Activated B cell treated with CpG ODN at 0.5 μM for 24 hours (primary cell): ENCODE measurements around the gene GOLGA8S. TPM values are rescaled to one million over a fixed set of nuclear protein-coding genes. Genes with fewer than 3 reads are reported as not detected.
"Not testable (repeated sequence)": the region's sequence is repeated elsewhere in the genome, so short reads cannot be mapped to it uniquely, and the experiment has no call there.

ENCODE experiments used
- ATAC-seq: fragments of 200-7000 bp; cut with Tn5 transposase; one replicate; pipeline ENCODE4 v1.10.0; 2021; ENCODE audit warnings: low read depth, mild to moderate bottlenecking, moderate library complexity
- CTCF ChIA-PET: fragments of 350-600 bp; sonication (Branson Sonifier 250); formaldehyde crosslinking; loops from one replicate; lab custom pipeline; 2021; ENCODE audit warnings: antibody characterized with exemption; lab: Charles Lee
- POLR2A ChIA-PET: fragments of 350-600 bp; sonication (Branson Sonifier 250); formaldehyde crosslinking; loops from one replicate; lab custom pipeline; 2021; ENCODE audit warnings: antibody characterized with exemption; lab: Charles Lee
- DNase-seq: peaks from one replicate; pipeline ENCODE4 v3.0.0; 2022
- H3K27ac Mint-ChIP-seq: one replicate; pipeline ENCODE4 v1.8.0; 2020; ENCODE audit warnings: mixed read lengths
- H3K27me3 Mint-ChIP-seq: one replicate; pipeline ENCODE4 v1.8.0; 2021; ENCODE audit warnings: mixed read lengths
- H3K36me3 Mint-ChIP-seq: one replicate; pipeline ENCODE4 v1.8.0; 2021; ENCODE audit warnings: low read depth, mixed read lengths
- H3K4me1 Mint-ChIP-seq: one replicate; pipeline ENCODE4 v1.8.0; 2021; ENCODE audit warnings: mixed read lengths
- H3K4me3 Mint-ChIP-seq: one replicate; pipeline ENCODE4 v1.8.0; 2020; ENCODE audit warnings: mild to moderate bottlenecking, mixed read lengths
- H3K9me3 Mint-ChIP-seq: one replicate; pipeline ENCODE4 v1.8.0; 2020; ENCODE audit warnings: mixed read lengths
- intact Hi-C: fragments of 100-400 bp; cut with micrococcal nuclease; formaldehyde crosslinking; loops from one replicate; pipeline ENCODE4 v1.15.1; 2024
- total RNA-seq: library from RNA; stranded (reverse); gene quantifications from 2 replicates; pipeline ENCODE4 v1.2.3, GENCODE V29; 2022
- TF ChIP-seq, protein P1 (sequence below): fragments of 200-600 bp; IDR thresholded peaks from one replicate; pipeline ENCODE4 v1.8.0; 2022; ENCODE audit warnings: antibody characterized with exemption, mild to moderate bottlenecking

Gene GOLGA8S, protein sequence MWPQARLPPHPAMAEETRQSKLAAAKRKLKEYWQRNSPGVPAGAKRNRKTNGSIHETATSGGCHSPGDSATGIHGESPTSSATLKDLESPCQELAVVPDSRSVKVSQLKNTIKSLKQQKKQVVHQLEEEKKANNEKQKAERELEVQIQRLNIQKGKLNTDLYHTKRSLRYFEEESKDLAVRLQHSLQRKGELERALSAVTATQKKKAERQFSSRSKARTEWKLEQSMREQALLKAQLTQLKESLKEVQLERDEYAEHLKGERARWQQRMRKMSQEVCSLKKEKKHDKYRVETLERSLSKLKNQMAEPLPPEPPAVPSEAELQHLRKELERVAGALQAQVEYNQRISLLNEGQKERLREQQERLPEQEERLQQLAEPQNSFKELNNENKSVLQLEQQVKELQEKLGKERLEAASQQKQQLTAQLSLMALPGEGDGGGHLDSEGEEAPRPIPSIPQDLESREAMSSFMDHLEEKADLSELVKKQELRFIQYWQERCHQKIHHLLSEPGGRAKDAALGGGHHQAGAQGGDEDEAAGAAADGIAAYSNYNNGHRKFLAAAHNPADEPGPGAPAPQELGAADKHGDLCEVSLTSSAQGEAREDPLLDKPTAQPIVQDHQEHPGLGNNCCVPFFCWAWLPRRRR
- total RNA-seq = 0.09 and 0.10 TPM in 2 replicates

DNA sequence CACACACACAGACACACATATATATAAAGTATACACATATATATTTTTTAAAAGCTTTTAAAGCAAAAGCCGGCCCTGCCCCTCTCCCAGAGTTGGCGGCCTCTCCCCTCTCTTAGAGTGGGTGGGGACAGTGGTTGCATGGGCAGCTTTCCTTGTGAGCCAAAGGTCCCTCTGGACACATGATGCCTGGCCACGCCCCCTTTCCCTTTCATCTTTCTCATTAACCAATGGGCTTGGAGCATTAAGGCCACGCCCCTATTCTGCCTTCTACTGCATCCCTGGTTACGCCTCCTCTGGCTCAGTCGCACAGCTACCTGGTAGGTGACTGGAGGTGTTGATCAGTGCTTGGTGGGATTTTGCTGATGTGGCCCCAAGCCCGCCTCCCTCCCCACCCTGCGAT, at the start of gene GOLGA8S:
TSS of gene GOLGA8S (plus strand) at position 301 of the 400 bp plus-strand sequence. CDS start at position 363, 62 bp downstream.
- H3K4me1 Mint-ChIP-seq, H3K27me3 Mint-ChIP-seq, H3K9me3 Mint-ChIP-seq, H3K27ac Mint-ChIP-seq, DNase-seq, H3K4me3 Mint-ChIP-seq, ATAC-seq, POLR2A ChIA-PET, intact Hi-C loops, H3K36me3 Mint-ChIP-seq, CTCF ChIA-PET: not testable (repeated sequence)

DNA sequence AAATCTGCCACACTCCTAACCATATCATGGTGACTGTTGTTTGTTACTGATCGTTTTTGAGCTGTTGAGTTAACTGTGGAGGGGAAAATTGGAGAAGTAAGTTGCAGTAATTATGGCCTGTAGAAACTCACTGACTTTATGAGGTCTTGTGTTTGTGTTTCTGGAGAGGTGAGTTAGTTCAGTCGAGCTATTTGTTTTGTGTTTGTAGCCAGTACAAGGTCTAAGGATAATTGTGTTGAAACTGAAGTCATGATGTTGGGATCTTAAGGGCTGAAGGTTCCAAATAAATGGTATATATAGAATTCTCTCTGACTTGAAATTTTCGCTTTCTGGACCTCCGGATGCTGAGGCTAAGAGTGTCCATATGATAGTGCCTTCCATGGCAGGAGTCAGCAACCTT, 49.7 kb upstream of the GOLGA8S start:
- peak overlapping the region; percentile 84 for H3K4me3 Mint-ChIP-seq
- H3K9me3 Mint-ChIP-seq, intact Hi-C loops, H3K27ac Mint-ChIP-seq, H3K27me3 Mint-ChIP-seq, DNase-seq, CTCF ChIA-PET, POLR2A ChIA-PET, ATAC-seq: not testable (repeated sequence)
- H3K4me1 Mint-ChIP-seq = peaks cover 18% of the 10 kb centered on the region
- H3K36me3 Mint-ChIP-seq = peaks cover 24% of the 10 kb centered on the region

DNA sequence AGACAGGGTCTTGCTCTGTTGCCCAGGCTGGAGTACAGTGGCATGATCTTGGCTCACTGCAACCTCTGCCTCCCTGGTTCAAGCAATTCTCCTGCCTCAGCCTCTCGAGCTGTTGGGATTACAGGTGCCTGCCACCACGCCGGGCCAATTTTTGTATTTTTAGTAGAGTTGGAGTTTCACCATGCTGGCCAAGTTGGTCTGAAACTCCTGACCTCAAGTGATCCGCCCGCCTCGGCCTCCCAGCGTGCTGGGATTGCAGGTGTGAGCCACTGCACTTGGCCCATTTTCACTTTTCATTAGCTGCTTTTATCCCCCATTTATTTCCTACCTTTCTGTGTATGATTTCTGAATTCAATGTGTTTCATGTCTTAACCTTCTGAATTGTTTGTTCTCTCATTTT, 48.6 kb upstream of the GOLGA8S start:
- H3K27me3 Mint-ChIP-seq, H3K27ac Mint-ChIP-seq, CTCF ChIA-PET, DNase-seq, H3K9me3 Mint-ChIP-seq, POLR2A ChIA-PET, H3K4me3 Mint-ChIP-seq, intact Hi-C loops, ATAC-seq: not testable (repeated sequence)
- peaks cover 18% of the 10 kb centered on the region for H3K4me1 Mint-ChIP-seq
- H3K36me3 Mint-ChIP-seq = peaks cover 34% of the 10 kb centered on the region

DNA sequence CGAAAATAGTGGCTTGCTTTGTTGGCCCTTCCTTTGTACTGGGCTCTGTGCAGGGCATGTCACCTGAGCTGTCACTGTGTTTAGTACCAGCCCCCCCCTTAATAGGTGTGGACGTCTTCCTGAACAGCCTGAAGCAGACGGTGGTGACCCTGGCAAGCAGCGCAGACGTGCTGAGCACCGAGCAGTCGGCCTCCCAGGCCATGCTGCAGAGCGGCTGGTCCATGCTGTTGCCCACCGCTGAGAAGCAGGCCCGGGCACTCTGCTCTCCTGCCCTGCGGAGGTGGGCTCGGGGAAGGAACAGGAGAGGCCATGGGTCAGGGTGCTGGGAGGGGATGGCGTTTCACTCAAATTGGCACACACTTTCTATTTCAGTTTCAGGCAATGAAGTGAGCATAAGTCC, 43.3 kb upstream of the GOLGA8S start:
- DNase-seq, H3K4me1 Mint-ChIP-seq, H3K27me3 Mint-ChIP-seq, CTCF ChIA-PET, H3K27ac Mint-ChIP-seq, ATAC-seq, intact Hi-C loops, H3K9me3 Mint-ChIP-seq, POLR2A ChIA-PET, H3K4me3 Mint-ChIP-seq: not testable (repeated sequence)
- peaks cover 36% of the 10 kb centered on the region for H3K36me3 Mint-ChIP-seq

DNA sequence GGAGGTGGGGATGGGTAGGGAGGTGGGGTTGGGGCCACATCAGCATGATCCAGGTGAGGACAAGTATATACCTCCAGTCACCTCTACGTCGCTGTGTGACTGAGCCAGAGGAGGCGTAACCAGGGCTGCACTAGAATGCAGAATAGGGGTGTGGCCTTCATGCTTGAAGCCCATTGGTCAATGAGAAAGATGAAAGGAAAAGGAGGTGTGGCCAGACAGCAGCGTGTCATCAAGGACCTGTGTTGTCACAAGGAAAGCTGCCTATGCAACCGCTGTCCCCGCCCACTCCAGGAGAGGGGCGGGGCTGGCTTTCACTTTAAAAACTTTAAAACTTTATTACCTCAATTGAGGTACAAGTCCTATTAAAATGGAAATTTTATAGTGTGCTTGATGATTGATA, 20.5 kb upstream of the GOLGA8S start, which contains the start of gene GOLGA6L26:
TSS of gene GOLGA6L26 (minus strand) at position 101 of the 400 bp plus-strand sequence. CDS start at position 40, 61 bp downstream.
- CTCF ChIA-PET, H3K4me3 Mint-ChIP-seq: not testable (repeated sequence)

DNA sequence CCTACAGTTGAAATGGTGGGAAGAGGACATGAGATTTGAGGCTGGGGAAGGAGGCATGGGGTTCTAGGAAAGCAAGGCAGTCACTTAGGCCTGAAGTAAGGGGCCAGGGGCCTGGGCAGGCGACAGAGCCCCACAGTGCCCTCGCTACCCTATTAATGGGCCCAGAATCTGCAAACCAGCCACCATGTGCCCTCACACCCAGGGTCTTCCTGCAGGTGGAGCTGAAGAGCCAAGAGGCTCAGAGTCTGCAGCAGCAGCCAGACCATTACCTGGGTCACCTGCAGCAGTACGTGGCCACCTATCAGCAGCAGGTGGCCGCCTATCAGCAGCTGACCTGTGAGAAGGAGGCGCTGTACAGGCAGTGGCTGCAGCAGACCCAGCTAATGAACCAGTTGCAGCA, 8.1 kb downstream of the GOLGA8S start:
- H3K9me3 Mint-ChIP-seq, H3K4me1 Mint-ChIP-seq: not testable (repeated sequence)

More for the DNA sequence above, 20.5 kb upstream of the GOLGA8S start, which contains the start of gene GOLGA6L26:
- H3K4me1 Mint-ChIP-seq, DNase-seq, intact Hi-C loops, ATAC-seq, H3K27ac Mint-ChIP-seq, H3K36me3 Mint-ChIP-seq, POLR2A ChIA-PET, H3K27me3 Mint-ChIP-seq, H3K9me3 Mint-ChIP-seq: not testable (repeated sequence)

DNA sequence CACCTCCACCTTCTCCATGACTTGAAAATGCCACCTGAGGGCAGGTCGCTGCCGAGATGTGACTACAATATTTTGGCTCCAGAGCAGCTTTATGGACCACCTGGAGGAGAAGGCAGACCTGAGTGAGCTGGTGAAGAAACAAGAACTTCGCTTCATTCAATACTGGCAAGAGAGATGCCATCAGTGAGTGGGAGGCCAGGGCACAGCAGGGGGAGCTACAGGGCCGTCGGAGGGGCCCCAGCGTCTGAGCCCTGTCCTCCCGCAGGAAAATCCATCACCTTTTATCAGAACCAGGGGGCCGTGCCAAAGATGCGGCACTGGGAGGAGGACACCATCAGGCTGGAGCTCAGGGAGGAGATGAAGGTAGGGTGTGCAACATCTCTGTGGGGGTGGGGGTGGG, 9.7 kb downstream of the GOLGA8S start:
- H3K27me3 Mint-ChIP-seq, H3K4me3 Mint-ChIP-seq, H3K4me1 Mint-ChIP-seq, POLR2A ChIA-PET, H3K36me3 Mint-ChIP-seq, H3K9me3 Mint-ChIP-seq, ATAC-seq, intact Hi-C loops, DNase-seq, H3K27ac Mint-ChIP-seq, CTCF ChIA-PET: not testable (repeated sequence)

More for the DNA sequence above, 8.1 kb downstream of the GOLGA8S start:
- ATAC-seq, intact Hi-C loops, H3K27me3 Mint-ChIP-seq, H3K36me3 Mint-ChIP-seq, DNase-seq, CTCF ChIA-PET, POLR2A ChIA-PET, H3K4me3 Mint-ChIP-seq, H3K27ac Mint-ChIP-seq: not testable (repeated sequence)

DNA sequence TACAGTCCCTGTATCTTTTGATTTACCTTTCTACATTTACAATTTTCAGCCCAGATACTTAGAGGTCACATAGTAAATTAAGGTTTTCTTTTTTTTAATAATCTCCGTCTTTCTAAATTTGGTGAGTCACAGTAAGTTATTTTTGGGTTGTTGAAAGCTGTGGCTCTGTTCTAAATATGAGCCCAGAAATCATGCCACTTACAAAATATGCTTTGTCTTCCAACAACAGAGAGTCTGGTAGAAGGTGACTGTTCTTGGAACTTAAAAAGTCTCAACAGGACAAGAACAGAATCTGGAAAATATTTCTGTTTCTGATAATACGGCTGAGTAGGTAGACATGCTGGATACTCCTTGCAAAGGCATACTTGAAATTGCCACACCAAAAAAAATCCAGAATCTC, 16.0 kb downstream of the GOLGA8S start:
- no peaks in the 10 kb centered on the region for H3K4me1 Mint-ChIP-seq
- no peaks in the 10 kb centered on the region for H3K27me3 Mint-ChIP-seq
- no peaks in the 10 kb centered on the region for H3K9me3 Mint-ChIP-seq
- ChIA-PET CTCF (no interaction called here), POLR2A (no interaction called here)
- DNase-seq (no peak), ATAC-seq (no peak)
- H3K27ac Mint-ChIP-seq = no peak overlapping the region
- TF ChIP-seq, protein P1, sequence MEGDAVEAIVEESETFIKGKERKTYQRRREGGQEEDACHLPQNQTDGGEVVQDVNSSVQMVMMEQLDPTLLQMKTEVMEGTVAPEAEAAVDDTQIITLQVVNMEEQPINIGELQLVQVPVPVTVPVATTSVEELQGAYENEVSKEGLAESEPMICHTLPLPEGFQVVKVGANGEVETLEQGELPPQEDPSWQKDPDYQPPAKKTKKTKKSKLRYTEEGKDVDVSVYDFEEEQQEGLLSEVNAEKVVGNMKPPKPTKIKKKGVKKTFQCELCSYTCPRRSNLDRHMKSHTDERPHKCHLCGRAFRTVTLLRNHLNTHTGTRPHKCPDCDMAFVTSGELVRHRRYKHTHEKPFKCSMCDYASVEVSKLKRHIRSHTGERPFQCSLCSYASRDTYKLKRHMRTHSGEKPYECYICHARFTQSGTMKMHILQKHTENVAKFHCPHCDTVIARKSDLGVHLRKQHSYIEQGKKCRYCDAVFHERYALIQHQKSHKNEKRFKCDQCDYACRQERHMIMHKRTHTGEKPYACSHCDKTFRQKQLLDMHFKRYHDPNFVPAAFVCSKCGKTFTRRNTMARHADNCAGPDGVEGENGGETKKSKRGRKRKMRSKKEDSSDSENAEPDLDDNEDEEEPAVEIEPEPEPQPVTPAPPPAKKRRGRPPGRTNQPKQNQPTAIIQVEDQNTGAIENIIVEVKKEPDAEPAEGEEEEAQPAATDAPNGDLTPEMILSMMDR = no peak
- no peak overlapping the region for H3K4me3 Mint-ChIP-seq
- intact Hi-C loops = no loop called here
- no peaks in the 10 kb centered on the region for H3K36me3 Mint-ChIP-seq

DNA sequence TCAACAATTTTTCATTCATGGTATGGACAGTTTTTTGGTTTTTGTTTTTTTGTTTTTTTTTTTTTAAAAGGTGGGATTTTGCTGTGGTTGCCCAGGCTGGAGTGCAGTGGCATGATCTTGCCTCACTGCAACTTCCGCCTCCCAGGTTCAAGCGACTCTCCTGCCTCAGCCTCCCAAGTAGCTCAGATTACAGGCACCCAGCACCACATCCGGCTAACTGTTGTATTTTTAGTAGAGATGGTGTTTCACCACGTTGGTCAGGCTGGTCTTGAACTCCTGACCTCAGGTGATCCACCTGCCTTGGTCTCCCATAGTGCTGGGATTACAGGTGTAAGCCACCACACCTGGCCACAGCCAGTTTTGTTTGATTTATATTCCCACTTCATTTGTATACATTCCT, 16.6 kb downstream of the GOLGA8S start:
- H3K27ac Mint-ChIP-seq, H3K4me3 Mint-ChIP-seq, H3K9me3 Mint-ChIP-seq, ATAC-seq, DNase-seq, H3K4me1 Mint-ChIP-seq, CTCF ChIA-PET, H3K36me3 Mint-ChIP-seq, POLR2A ChIA-PET, H3K27me3 Mint-ChIP-seq, intact Hi-C loops: not testable (repeated sequence)

DNA sequence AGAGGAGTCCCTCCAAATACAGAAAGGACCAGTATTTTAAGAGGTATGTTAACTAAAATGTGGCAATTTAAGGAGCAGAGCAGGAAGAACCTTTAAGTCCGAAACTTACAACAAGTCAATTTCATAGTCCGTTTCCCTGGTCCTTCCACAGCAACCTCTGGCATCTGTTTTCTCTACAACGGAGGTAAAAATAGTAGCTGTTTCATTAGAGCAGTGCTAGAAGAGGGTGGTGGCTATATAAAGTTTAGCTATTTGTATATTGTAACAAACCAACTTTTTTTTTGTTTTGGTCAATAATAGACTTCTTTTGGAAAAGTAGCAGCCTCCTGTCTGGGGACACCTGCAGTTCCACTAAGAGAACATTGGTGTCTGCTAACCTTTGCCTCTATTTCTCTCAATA, 17.3 kb downstream of the GOLGA8S start:
- DNase-seq, H3K4me3 Mint-ChIP-seq, H3K9me3 Mint-ChIP-seq, H3K27me3 Mint-ChIP-seq, H3K36me3 Mint-ChIP-seq, H3K27ac Mint-ChIP-seq, ATAC-seq, CTCF ChIA-PET, POLR2A ChIA-PET, H3K4me1 Mint-ChIP-seq, intact Hi-C loops: not testable (repeated sequence)
